ENCODE results near the gene NBEAL2. TPM values are rescaled to one million over a fixed set of nuclear protein-coding genes. Genes with fewer than 3 reads are reported as not detected.
"Not testable (repeated sequence)": the region's sequence is repeated elsewhere in the genome, so short reads cannot be mapped to it uniquely, and the experiment has no call there.

The NBEAL2 gene
- total RNA-seq, 1 donor: 4.3 TPM

GRCh38 chr3:47022641-47023071 is 43.2 kb downstream of the NBEAL2 start:
- Histone ChIP-seq H3K4me3 (ENCODE audit: insufficient read depth, low read length) (no peak overlapping the region), H3K4me1 (ENCODE audit: insufficient read depth, low read length) (peaks cover 13% of the 10 kb centered on the region), H2AFZ (ENCODE audit: low read length) (no peak overlapping the region), H3K27me3 (ENCODE audit: insufficient read depth, low read length) (no peaks in the 10 kb centered on the region), H3K4me2 (ENCODE audit: insufficient read depth, low read length) (no peak overlapping the region), H3K27ac (ENCODE audit: low read depth, low read length) (no peak overlapping the region), H3K9me3 (ENCODE audit: low read depth, low read length) (no peaks in the 10 kb centered on the region), H3K36me3 (ENCODE audit: insufficient read depth, low read length) (peaks cover 9% of the 10 kb centered on the region), H3K79me2 (ENCODE audit: insufficient read depth, low read length) (peaks cover 58% of the 10 kb centered on the region), H4K20me1 (ENCODE audit: insufficient read depth, low read length) (peaks cover 29% of the 10 kb centered on the region)
- peak; percentile 19 for DNase-seq (ENCODE audit: insufficient read length, low spot score, missing footprints)
- no peak for TF ChIP-seq CTCF (IDR thresholded peaks at IDR 0.05; ENCODE audit: extremely low read depth, low read depth, low read length)

DNA sequence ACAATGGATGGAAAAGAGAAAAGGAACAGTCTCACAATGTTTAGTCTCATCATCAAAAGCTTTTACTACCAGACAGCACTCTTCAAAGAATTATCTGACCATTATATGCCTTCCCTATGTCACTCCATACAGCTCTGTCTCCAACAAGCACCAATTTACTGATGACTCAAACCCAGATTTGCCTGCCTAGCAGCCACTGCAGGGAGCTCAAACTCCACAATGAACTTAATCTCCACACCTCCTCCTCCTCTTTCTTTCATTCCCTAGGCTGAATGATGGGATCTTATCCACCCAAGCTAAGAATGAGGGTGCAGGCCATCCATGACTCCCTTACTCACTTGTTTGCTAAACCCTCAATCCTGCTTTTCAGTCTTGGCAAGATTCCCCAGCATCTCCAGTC is 45.5 kb downstream of the NBEAL2 start:
- peaks cover 12% of the 10 kb centered on the region for H3K4me1 ChIP-seq (ENCODE audit: insufficient read depth, low read length)

GRCh38 chr3:47026432-47026831 is 47.0 kb downstream of the NBEAL2 start:
- Histone ChIP-seq H3K4me1 (ENCODE audit: insufficient read depth, low read length) (peaks cover 12% of the 10 kb centered on the region), H3K79me2 (ENCODE audit: insufficient read depth, low read length) (peaks cover 44% of the 10 kb centered on the region), H4K20me1 (ENCODE audit: insufficient read depth, low read length) (peaks cover 20% of the 10 kb centered on the region)
- not testable (repeated sequence) for H3K27me3 ChIP-seq (ENCODE audit: insufficient read depth, low read length); H2AFZ ChIP-seq (ENCODE audit: low read length); H3K4me2 ChIP-seq (ENCODE audit: insufficient read depth, low read length); DNase-seq (ENCODE audit: insufficient read length, low spot score, missing footprints); H3K4me3 ChIP-seq (ENCODE audit: insufficient read depth, low read length); H3K9me3 ChIP-seq (ENCODE audit: low read depth, low read length); H3K36me3 ChIP-seq (ENCODE audit: insufficient read depth, low read length); H3K27ac ChIP-seq (ENCODE audit: low read depth, low read length)

More for the DNA sequence above, 45.5 kb downstream of the NBEAL2 start:
- no peak overlapping the region for H3K4me2 ChIP-seq (ENCODE audit: insufficient read depth, low read length)
- peak; percentile 58 for DNase-seq (ENCODE audit: insufficient read length, low spot score, missing footprints)
- TF ChIP-seq CTCF (IDR thresholded peaks at IDR 0.05; ENCODE audit: extremely low read depth, low read depth, low read length): peak; percentile 40
- no peaks in the 10 kb centered on the region for H3K27me3 ChIP-seq (ENCODE audit: insufficient read depth, low read length)
- H2AFZ ChIP-seq (ENCODE audit: low read length): no peak overlapping the region
- peaks cover 6% of the 10 kb centered on the region for H3K36me3 ChIP-seq (ENCODE audit: insufficient read depth, low read length)
- no peaks in the 10 kb centered on the region for H3K9me3 ChIP-seq (ENCODE audit: low read depth, low read length)
- no peak overlapping the region for H3K27ac ChIP-seq (ENCODE audit: low read depth, low read length)
- no peak overlapping the region for H3K4me3 ChIP-seq (ENCODE audit: insufficient read depth, low read length)
- H4K20me1 ChIP-seq (ENCODE audit: insufficient read depth, low read length): peaks cover 29% of the 10 kb centered on the region
- peaks cover 56% of the 10 kb centered on the region for H3K79me2 ChIP-seq (ENCODE audit: insufficient read depth, low read length)

DNA sequence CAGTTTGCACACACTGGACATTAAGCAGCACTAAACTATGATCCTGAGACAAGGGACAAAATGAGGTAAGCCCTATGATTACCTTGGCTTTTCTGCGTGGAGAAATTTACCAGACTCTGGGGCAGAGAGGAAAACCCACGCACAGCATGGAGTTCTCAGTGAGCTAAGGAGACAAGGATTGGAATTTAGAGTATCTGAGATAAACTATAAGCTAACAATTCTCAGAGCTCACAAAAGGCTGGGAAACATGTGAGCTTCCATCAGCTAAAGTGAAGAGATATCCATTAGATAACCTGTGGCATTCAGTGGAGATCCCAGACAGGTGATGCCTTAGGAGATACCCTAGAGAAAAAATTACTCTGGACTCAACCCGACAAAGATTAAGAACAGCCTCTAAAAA is 48.7 kb downstream of the NBEAL2 start:
- H3K27ac ChIP-seq (ENCODE audit: low read depth, low read length): no peak overlapping the region
- H2AFZ ChIP-seq (ENCODE audit: low read length): no peak overlapping the region
- no peak overlapping the region for H3K4me3 ChIP-seq (ENCODE audit: insufficient read depth, low read length)
- no peaks in the 10 kb centered on the region for H3K9me3 ChIP-seq (ENCODE audit: low read depth, low read length)
- no peaks in the 10 kb centered on the region for H3K27me3 ChIP-seq (ENCODE audit: insufficient read depth, low read length)
- peaks cover 6% of the 10 kb centered on the region for H3K36me3 ChIP-seq (ENCODE audit: insufficient read depth, low read length)
- DNase-seq (ENCODE audit: insufficient read length, low spot score, missing footprints): no peak
- peaks cover 8% of the 10 kb centered on the region for H3K4me1 ChIP-seq (ENCODE audit: insufficient read depth, low read length)
- peaks cover 37% of the 10 kb centered on the region for H3K79me2 ChIP-seq (ENCODE audit: insufficient read depth, low read length)
- no peak overlapping the region for H3K4me2 ChIP-seq (ENCODE audit: insufficient read depth, low read length)
- TF ChIP-seq CTCF (IDR thresholded peaks at IDR 0.05; ENCODE audit: extremely low read depth, low read depth, low read length): no peak
- peaks cover 20% of the 10 kb centered on the region for H4K20me1 ChIP-seq (ENCODE audit: insufficient read depth, low read length)
